ENCODE data around the gene RTN4RL2.
A peak's percentile ranks its signal among the peaks of the same experiment; 100 is the strongest.

RTN4RL2 gene

GRCh38 chr11:57515332-57516060, 55.2 kb downstream of the RTN4RL2 start, which contains the start of gene SLC43A1:
Gene SLC43A1 (minus strand): TSS chr11:57515702. CDS start chr11:57514111, 1,591 bp downstream.
- peak within 1 kb of the TSS; percentile 79 for H3K9ac ChIP-seq (ENCODE audit: low read length)
- no peaks in the 10 kb centered on the region for H3K36me3 ChIP-seq (ENCODE audit: low read length)
- H3K9me3 ChIP-seq (ENCODE audit: insufficient read depth, low read length) = no peaks in the 10 kb centered on the region
- peak within 1 kb of the TSS; percentile 64 for H3K27ac ChIP-seq (ENCODE audit: low read depth, low read length)
- H3K4me2 ChIP-seq (ENCODE audit: low read depth, low read length, poor library complexity, severe bottlenecking) = peak within 1 kb of the TSS; percentile 90
- H3K79me2 ChIP-seq (ENCODE audit: insufficient read depth, low read length) = peaks cover 14% of the 10 kb centered on the region; the same call in 1 of the 2 replicates
- H4K20me1 ChIP-seq (ENCODE audit: low read depth, low read length) = no peaks in the 10 kb centered on the region
- no peaks in the 10 kb centered on the region for H3K27me3 ChIP-seq (ENCODE audit: low read length)
- peaks cover 5% of the 10 kb centered on the region for H3F3A ChIP-seq (ENCODE audit: insufficient read depth)
- peak within 1 kb of the TSS; percentile 83 for H3K4me3 ChIP-seq (ENCODE audit: insufficient read depth, low read length, poor library complexity, severe bottlenecking)
- no peak for TF ChIP-seq CTCF (IDR thresholded peaks at IDR 0.05; ENCODE audit: insufficient read depth, low read length, poor library complexity, severe bottlenecking)
- TF ChIP-seq EZH2phosphoT487 (conservative IDR thresholded peaks at IDR 0.05; ENCODE audit: low read length) = no peak
- H2AFZ ChIP-seq (ENCODE audit: low read depth, low read length, severe bottlenecking) = peak within 1 kb of the TSS; percentile 82
- H3K9me2 ChIP-seq (replicated peaks; ENCODE audit: insufficient read depth, low read length) = no peaks in the 10 kb centered on the region

- Histone ChIP-seq H3F3A (ENCODE audit: insufficient read depth) (peaks cover 5% of the 10 kb centered on the region), H4K20me1 (ENCODE audit: low read depth, low read length) (no peaks in the 10 kb centered on the region), H3K4me2 (ENCODE audit: low read depth, low read length, poor library complexity, severe bottlenecking) (peak overlapping the region; percentile 90), H3K79me2 (ENCODE audit: insufficient read depth, low read length) (peaks cover 14% of the 10 kb centered on the region; the same call in 1 of the 2 replicates), H2AFZ (ENCODE audit: low read depth, low read length, severe bottlenecking) (peak overlapping the region; percentile 82), H3K9me3 (ENCODE audit: insufficient read depth, low read length) (no peaks in the 10 kb centered on the region), H3K27ac (ENCODE audit: low read depth, low read length) (no peak overlapping the region), H3K9me2 (replicated peaks; ENCODE audit: insufficient read depth, low read length) (no peaks in the 10 kb centered on the region), H3K9ac (ENCODE audit: low read length) (peak overlapping the region; percentile 79), H3K36me3 (ENCODE audit: low read length) (no peaks in the 10 kb centered on the region), H3K27me3 (ENCODE audit: low read length) (no peaks in the 10 kb centered on the region), H3K4me3 (ENCODE audit: insufficient read depth, low read length, poor library complexity, severe bottlenecking) (peak overlapping the region; percentile 83)
- TF ChIP-seq CTCF (IDR thresholded peaks at IDR 0.05; ENCODE audit: insufficient read depth, low read length, poor library complexity, severe bottlenecking) = no peak
- no peak for TF ChIP-seq EZH2phosphoT487 (conservative IDR thresholded peaks at IDR 0.05; ENCODE audit: low read length)
Observed at GRCh38 chr11:57516061-57516443, 55.7 kb downstream of the RTN4RL2 start.

- no peaks in the 10 kb centered on the region for H4K20me1 ChIP-seq (ENCODE audit: low read depth, low read length)
- no peaks in the 10 kb centered on the region for H3K36me3 ChIP-seq (ENCODE audit: low read length)
- no peaks in the 10 kb centered on the region for H3F3A ChIP-seq (ENCODE audit: insufficient read depth)
- H3K9me3 ChIP-seq (ENCODE audit: insufficient read depth, low read length) = no peaks in the 10 kb centered on the region
- no peaks in the 10 kb centered on the region for H3K9me2 ChIP-seq (replicated peaks; ENCODE audit: insufficient read depth, low read length)
- H3K27me3 ChIP-seq (ENCODE audit: low read length) = no peaks in the 10 kb centered on the region
- H3K4me3 ChIP-seq (ENCODE audit: insufficient read depth, low read length, poor library complexity, severe bottlenecking) = no peak overlapping the region
- H3K27ac ChIP-seq (ENCODE audit: low read depth, low read length) = no peak overlapping the region
- no peak overlapping the region for H3K9ac ChIP-seq (ENCODE audit: low read length)
- H2AFZ ChIP-seq (ENCODE audit: low read depth, low read length, severe bottlenecking) = no peak overlapping the region
- TF ChIP-seq EZH2phosphoT487 (conservative IDR thresholded peaks at IDR 0.05; ENCODE audit: low read length) (no peak), CTCF (IDR thresholded peaks at IDR 0.05; ENCODE audit: insufficient read depth, low read length, poor library complexity, severe bottlenecking) (no peak)
- no peaks in the 10 kb centered on the region for H3K79me2 ChIP-seq (ENCODE audit: insufficient read depth, low read length)
- H3K4me2 ChIP-seq (ENCODE audit: low read depth, low read length, poor library complexity, severe bottlenecking) = no peak overlapping the region
Observed at GRCh38 chr11:57521116-57521515, 60.8 kb downstream of the RTN4RL2 start.

Measured in SU-DHL-6 (cell line).